SK-N-SH (cell line): ENCODE data around the gene GPR146.

Source experiments
- CTCF ChIP-seq: fragments of 200-600 bp; sonication (generic); IDR thresholded peaks from 2 replicates; pipeline ENCODE4 v1.6.1; 2017; ENCODE audit warnings: antibody characterized with exemption, mild to moderate bottlenecking, moderate library complexity
- FOXM1 ChIP-seq: IDR thresholded peaks from 2 replicates; pipeline ENCODE4 v1.4.0; 2012; ENCODE audit warnings: low read depth, mild to moderate bottlenecking
- MEF2A ChIP-seq: IDR thresholded peaks from 2 replicates; pipeline ENCODE4 v1.4.0; 2012; ENCODE audit warnings: low read depth, borderline replicate concordance
- POLR2AphosphoS5 ChIP-seq: IDR thresholded peaks from 2 replicates; pipeline ENCODE4 v1.6.1; 2012; ENCODE audit warnings: low read depth, low read length
- RAD21 ChIP-seq: IDR thresholded peaks from 2 replicates; pipeline ENCODE4 v1.6.1; 2012; ENCODE audit warnings: mild to moderate bottlenecking, low read length
- USF2 ChIP-seq: fragments of 150-350 bp; IDR thresholded peaks from 2 replicates; pipeline ENCODE4 v1.6.1; 2017; ENCODE audit warnings: antibody characterized with exemption, low read length, low read depth, borderline replicate concordance
- TF ChIP-seq, protein P1 (sequence below): IDR thresholded peaks from 2 replicates; pipeline ENCODE4 v1.6.1; 2012; ENCODE audit warnings: mild to moderate bottlenecking, low read depth, low read length, moderate library complexity

GRCh38 chr7:1033546-1034145 lies 10.7 kb upstream of the GPR146 start:
- TF ChIP-seq USF2 (no peak), FOXM1 (no peak), POLR2AphosphoS5 (no peak), CTCF (no peak), RAD21 (no peak), MEF2A (no peak)
- TF ChIP-seq, protein P1, sequence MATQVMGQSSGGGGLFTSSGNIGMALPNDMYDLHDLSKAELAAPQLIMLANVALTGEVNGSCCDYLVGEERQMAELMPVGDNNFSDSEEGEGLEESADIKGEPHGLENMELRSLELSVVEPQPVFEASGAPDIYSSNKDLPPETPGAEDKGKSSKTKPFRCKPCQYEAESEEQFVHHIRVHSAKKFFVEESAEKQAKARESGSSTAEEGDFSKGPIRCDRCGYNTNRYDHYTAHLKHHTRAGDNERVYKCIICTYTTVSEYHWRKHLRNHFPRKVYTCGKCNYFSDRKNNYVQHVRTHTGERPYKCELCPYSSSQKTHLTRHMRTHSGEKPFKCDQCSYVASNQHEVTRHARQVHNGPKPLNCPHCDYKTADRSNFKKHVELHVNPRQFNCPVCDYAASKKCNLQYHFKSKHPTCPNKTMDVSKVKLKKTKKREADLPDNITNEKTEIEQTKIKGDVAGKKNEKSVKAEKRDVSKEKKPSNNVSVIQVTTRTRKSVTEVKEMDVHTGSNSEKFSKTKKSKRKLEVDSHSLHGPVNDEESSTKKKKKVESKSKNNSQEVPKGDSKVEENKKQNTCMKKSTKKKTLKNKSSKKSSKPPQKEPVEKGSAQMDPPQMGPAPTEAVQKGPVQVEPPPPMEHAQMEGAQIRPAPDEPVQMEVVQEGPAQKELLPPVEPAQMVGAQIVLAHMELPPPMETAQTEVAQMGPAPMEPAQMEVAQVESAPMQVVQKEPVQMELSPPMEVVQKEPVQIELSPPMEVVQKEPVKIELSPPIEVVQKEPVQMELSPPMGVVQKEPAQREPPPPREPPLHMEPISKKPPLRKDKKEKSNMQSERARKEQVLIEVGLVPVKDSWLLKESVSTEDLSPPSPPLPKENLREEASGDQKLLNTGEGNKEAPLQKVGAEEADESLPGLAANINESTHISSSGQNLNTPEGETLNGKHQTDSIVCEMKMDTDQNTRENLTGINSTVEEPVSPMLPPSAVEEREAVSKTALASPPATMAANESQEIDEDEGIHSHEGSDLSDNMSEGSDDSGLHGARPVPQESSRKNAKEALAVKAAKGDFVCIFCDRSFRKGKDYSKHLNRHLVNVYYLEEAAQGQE: no peak
